D721Med (cell line): ENCODE data around the gene TEK.
"Not testable (repeated sequence)": the region's sequence is repeated elsewhere in the genome, so short reads cannot be mapped to it uniquely, and the experiment has no call there.

Experiments
- DNase-seq: peaks from one replicate; pipeline ENCODE4 v3.0.0; 2011; ENCODE audit warnings: low spot score; ENCODE audit not compliant: insufficient read length
- FAIRE-seq: peaks from 2 replicates; lab custom pipeline; 2011; peaks lifted over from hg19 to GRCh38; lab: Jason Lieb, UNC
- TF ChIP-seq, protein P1 (sequence below): IDR thresholded peaks from 2 replicates; pipeline ENCODE4 v1.5.1; 2012; ENCODE audit warnings: mild to moderate bottlenecking, control low read depth; ENCODE audit not compliant: insufficient read depth; ENCODE audit errors: missing control alignments

Gene TEK

DNA sequence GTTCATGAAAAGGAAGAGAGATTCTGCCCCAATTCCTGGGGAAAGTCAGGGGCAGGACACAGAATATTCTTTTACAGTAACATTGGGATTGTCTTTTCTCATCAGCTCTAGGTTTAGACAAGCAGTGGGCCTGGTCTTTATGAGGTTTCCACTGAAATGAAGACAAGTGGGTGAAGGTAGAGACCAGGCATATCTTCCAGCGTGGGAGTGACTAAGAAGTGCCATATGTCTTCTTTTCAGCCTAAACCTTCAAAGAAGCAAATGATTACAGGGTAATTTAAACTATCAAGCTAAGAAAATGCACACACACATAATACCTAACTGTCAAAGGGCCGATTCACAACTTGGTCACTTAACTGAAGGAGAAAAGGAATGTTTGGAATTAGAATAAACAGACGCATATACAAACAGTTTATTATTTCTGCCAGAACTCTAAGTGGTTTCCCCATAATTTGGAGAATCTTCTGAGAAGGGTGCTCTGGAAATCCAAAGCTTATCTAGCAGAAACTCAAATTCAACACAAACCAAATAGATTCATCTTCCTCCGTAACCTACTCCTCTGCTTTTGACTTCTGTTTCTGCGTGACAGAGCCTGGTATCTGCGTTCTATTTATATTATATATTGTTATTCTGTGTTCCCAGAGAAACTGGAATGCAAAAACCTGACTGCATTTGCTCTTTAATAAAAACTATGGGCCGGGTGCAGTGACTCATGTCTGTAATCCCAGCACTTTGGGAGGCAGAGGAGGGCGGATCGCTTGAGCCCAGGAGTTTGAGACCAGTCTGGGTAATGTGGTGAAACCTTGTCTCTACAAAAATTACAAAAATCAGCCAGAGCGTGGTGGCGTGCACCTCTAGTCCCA lies 22.0 kb upstream of the TEK start:
- TF ChIP-seq, protein P1, sequence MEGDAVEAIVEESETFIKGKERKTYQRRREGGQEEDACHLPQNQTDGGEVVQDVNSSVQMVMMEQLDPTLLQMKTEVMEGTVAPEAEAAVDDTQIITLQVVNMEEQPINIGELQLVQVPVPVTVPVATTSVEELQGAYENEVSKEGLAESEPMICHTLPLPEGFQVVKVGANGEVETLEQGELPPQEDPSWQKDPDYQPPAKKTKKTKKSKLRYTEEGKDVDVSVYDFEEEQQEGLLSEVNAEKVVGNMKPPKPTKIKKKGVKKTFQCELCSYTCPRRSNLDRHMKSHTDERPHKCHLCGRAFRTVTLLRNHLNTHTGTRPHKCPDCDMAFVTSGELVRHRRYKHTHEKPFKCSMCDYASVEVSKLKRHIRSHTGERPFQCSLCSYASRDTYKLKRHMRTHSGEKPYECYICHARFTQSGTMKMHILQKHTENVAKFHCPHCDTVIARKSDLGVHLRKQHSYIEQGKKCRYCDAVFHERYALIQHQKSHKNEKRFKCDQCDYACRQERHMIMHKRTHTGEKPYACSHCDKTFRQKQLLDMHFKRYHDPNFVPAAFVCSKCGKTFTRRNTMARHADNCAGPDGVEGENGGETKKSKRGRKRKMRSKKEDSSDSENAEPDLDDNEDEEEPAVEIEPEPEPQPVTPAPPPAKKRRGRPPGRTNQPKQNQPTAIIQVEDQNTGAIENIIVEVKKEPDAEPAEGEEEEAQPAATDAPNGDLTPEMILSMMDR = no peak
- no peak for FAIRE-seq
- no peak for DNase-seq

DNA sequence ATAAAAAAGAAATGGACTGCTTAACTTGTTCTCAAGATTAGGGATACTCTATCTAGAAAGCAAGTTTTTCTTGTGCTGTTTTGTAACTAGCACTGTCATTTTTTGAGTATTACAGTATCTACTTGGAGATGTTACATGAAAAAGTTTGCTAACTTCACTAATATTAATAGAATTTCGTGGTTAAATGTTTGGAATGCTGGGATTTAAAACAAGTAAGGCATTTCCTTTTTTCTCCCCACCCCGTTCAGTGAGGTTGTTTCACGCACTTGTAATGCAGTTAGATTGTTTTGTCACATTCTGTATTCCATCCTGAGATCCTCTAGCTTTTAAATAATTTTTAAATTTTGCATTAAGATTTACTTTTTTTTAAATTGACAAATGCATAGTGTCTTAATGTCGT lies 20.0 kb upstream of the TEK start:
- FAIRE-seq (no peak), DNase-seq (no peak)
- TF ChIP-seq, protein P1 = no peak

DNA sequence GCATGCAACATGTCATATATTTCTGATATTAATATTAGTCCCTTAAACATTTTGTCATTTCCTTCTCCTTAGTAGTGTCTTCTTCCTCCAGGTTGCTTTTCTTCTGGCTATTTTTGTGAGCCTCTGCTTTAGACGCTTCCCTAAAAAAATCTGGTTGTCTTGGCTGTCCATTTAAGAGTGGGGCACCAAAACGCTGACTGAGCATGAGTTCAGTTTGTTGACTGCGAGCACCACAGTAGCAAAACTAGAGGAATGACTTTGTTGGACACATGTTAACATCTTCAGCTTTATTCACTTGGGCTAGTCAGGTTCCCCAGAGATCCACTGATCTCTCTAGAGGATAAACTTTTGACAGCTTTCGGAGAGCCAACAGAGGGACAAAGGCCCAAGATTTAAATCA lies 19.3 kb upstream of the TEK start:
- no peak for DNase-seq
- no peak for FAIRE-seq
- TF ChIP-seq, protein P1 = no peak

DNA sequence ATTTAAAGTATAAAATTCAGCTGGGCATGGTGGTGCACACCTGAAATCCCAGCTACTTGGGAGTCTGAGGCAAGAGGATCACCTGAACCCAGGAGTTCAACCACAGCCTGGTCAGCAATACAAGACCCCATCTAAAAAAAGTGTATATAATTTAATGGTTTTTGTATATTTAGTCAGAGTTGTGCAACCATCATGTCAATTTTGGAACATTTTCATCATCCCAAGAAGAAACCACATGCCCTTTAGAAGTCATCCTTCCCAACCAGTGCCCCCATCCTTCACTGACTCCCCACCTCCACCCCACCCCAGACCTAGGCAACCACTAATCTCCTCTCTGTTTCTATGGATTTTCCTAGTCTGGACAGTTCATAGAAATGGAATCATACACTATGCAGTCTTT lies 18.8 kb upstream of the TEK start:
- FAIRE-seq (no peak), DNase-seq (no peak)
- TF ChIP-seq, protein P1 = no peak

DNA sequence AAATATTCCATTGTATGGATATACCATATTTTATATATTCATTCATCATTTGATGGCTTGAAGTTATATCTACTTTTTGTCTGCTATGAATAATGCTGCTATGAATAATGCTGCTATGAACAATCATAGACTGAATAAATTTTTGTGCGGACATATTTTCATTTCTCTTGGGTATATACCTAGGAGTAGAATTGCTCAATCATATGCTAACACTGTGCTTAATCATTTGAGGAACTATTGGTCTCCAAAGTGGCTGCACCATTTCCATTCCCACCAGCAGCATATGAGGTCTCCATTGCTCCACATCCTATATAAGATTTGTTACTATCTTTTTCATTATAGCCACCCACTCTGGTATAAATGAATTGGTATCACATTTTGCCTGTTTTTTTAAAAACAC lies 18.3 kb upstream of the TEK start:
- DNase-seq (no peak), FAIRE-seq (no peak)
- TF ChIP-seq, protein P1 = no peak

DNA sequence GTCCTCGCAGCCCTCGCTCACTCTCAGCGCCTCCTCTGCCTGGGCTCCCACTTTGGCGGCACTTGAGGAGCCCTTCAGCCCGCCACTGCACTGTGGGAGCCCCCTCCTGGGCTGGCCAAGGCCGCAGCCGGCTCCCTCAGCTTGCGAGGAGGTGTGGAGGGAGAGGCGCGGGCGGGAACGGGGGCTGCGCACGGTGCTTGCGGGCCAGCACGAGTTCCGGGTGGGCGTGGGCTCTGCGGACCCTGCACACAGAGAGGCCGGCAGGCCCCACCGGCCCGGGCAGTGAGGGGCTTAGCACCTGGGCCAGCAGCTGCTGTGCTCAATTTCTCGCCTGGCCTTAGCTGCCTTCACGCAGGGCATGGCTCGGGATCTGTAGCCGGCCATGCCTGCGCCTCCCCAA lies 16.5 kb upstream of the TEK start:
- FAIRE-seq, DNase-seq: not testable (repeated sequence)

DNA sequence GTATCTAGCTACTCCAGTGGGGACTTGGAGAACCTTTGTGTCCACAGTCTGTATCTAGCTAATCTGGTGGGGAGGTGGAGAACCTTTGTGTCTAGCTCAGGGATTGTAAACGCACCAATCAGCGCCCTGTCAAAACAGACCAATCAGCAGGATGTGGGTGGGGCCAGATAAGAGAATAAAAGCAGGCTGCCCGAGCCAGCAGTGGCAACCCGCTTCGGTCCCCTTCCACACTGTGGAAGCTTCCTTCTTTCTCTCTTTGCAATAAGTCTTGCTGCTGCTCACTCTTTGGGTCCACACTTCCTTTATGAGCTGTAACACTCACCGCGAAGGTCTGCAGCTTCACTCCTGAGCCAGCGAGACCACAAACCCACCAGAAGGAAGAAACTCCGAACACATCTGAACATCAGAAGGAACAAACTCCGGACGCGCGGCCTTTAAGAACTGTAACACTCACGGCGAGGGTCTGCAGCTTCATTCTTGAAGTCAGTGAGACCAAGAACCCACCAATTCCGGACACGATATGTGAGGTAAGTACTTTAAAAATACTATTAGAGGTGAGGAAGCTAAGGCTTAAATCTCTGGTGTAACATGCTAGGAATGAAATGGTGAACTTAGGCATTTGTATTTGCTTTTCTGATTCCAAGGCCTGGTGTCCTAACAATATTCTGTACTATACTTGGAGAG lies 15.5 kb upstream of the TEK start:
- not testable (repeated sequence) for DNase-seq, FAIRE-seq

DNA sequence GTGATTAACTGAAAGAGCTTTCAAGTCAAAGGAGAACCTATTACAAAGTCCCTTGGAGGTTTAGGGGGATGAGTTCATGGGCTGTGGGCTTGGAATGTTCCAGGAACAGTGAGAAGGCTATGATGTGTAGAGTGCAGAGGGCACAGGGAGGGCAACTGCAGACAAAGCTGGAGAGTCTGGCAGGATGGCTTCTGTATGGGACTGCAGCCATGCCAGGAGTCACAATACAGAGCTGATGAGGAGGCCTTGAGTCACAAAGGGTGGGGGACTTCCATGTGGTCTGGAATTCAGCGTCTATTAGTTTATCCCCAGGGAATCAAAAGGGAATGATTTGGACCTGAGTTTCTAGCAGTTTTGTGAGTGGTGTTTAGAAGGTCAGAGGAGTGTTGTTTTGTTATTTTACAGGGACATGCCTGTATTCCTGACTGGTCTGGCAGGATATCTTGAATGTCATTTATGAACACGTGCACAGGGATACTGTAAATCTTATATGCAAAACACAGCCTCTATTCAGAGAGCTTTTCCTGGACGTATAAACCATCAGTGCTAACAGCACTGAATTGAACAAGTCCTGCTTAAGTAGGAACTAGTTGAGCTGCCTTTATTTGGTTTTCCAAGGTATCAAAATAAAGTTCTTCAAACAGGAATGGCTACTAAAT lies 14.3 kb upstream of the TEK start:
- no peak for DNase-seq
- FAIRE-seq = no peak
- TF ChIP-seq, protein P1 = no peak
